Endothelial cell of umbilical vein (primary cell): ENCODE results near the gene AK6. TPM values are rescaled to one million over a fixed set of nuclear protein-coding genes. Genes with fewer than 3 reads are reported as not detected.

Experiments used
- BruUV-seq: library from RNA; stranded (reverse); fragments of 400-500 nt; replicated peaks from 2 replicates; lab custom pipeline; 2021; lab: Mats Ljungman, UMichigan
- CTCF ChIA-PET: fragments of 300-600, 350-600 bp; sonication (Branson Sonifier 250); formaldehyde crosslinking; loops from one replicate; lab custom pipeline; 2021; ENCODE audit warnings: antibody characterized with exemption, inconsistent platforms; lab: Charles Lee
- POLR2A ChIA-PET: fragments of 300-600, 350-600 bp; sonication (Branson Sonifier 250); formaldehyde crosslinking; loops from one replicate; lab custom pipeline; 2021; ENCODE audit warnings: antibody characterized with exemption, inconsistent platforms; lab: Charles Lee
- DNase-seq: peaks from one replicate; pipeline ENCODE4 v3.0.0-alpha.2; 2011; ENCODE audit warnings: low read depth, low spot score
- FAIRE-seq: peaks from 2 replicates; lab custom pipeline; 2011; peaks lifted over from hg19 to GRCh38; lab: Jason Lieb, UNC
- H2AFZ ChIP-seq: 2 replicates; pipeline ENCODE4 v1.6.0; 2012; ENCODE audit warnings: low read depth, low read length, control low read depth, inconsistent platforms
- H3K27ac ChIP-seq: 2 replicates; pipeline ENCODE4 v1.5.1; 2011; ENCODE audit warnings: low read depth, mild to moderate bottlenecking, control low read depth, low read length, moderate library complexity; ENCODE audit not compliant: insufficient read depth
- H3K27me3 ChIP-seq, 2 experiments: 2 replicates each; pipeline versions ENCODE4 v1.6.0 to v1.6.1; 2011; ENCODE audit warnings: low read length in 2 of 2, mixed read lengths in 1 of 2; ENCODE audit not compliant: control insufficient read depth in 2 of 2, insufficient read depth in 2 of 2
- H3K36me3 ChIP-seq, 2 experiments: 2 replicates in 1 of 2; 3 replicates in 1 of 2; pipeline ENCODE4 v1.5.1; 2011; ENCODE audit warnings: low read length in 2 of 2, mild to moderate bottlenecking in 1 of 2, moderate library complexity in 1 of 2; ENCODE audit not compliant: control insufficient read depth in 2 of 2, insufficient read depth in 2 of 2; ENCODE audit errors: extremely low read depth in 1 of 2
- H3K4me1 ChIP-seq: 3 replicates; pipeline ENCODE4 v1.5.1; 2011; ENCODE audit warnings: mild to moderate bottlenecking, low read length; ENCODE audit not compliant: control insufficient read depth, insufficient read depth; ENCODE audit errors: extremely low read depth
- H3K4me2 ChIP-seq: 2 replicates; pipeline ENCODE4 v1.6.1; 2011; ENCODE audit warnings: low read length, control low read depth, mixed read lengths; ENCODE audit not compliant: insufficient read depth
- H3K4me3 ChIP-seq, 3 experiments: fragments of 200-600 bp in 1 of 3; sonication (generic), shearing (Covaris generic) in 1 of 3; replicated peaks in 1 of 3; 2 replicates each; pipeline ENCODE4 v1.5.1; 2011 to 2016; ENCODE audit warnings: control low read depth in 3 of 3, low read length in 3 of 3, mild to moderate bottlenecking in 2 of 3, inconsistent platforms in 1 of 3, low read depth in 1 of 3, moderate library complexity in 1 of 3; ENCODE audit not compliant: insufficient read depth in 1 of 3
- H3K79me2 ChIP-seq: 2 replicates; pipeline ENCODE4 v1.6.0; 2012; ENCODE audit warnings: low read length, inconsistent platforms; ENCODE audit not compliant: control insufficient read depth, insufficient read depth
- H3K9ac ChIP-seq: replicated peaks from 2 replicates; pipeline ENCODE3; 2011; ENCODE audit warnings: low read length, control low read depth; ENCODE audit not compliant: insufficient read depth; ENCODE audit errors: extremely low read depth
- H3K9me1 ChIP-seq: replicated peaks from 3 replicates; pipeline ENCODE4 v1.6.0; 2011; ENCODE audit warnings: mild to moderate bottlenecking, low read length; ENCODE audit not compliant: control insufficient read depth, insufficient read depth; ENCODE audit errors: extremely low read depth
- H3K9me3 ChIP-seq: replicated peaks from 2 replicates; pipeline ENCODE4 v1.5.1; 2012; ENCODE audit warnings: low read length, inconsistent platforms; ENCODE audit not compliant: control insufficient read depth, insufficient read depth
- H4K20me1 ChIP-seq: replicated peaks from 2 replicates; pipeline ENCODE3; 2011; ENCODE audit warnings: mild to moderate bottlenecking, low read length; ENCODE audit not compliant: control insufficient read depth, insufficient read depth; ENCODE audit errors: extremely low read depth
- EZH2 ChIP-seq: IDR thresholded peaks from 2 replicates; pipeline ENCODE4 v1.6.1; 2012; ENCODE audit warnings: borderline replicate concordance, low read depth, mild to moderate bottlenecking, moderate library complexity, low read length, inconsistent platforms; ENCODE audit not compliant: severe bottlenecking
- FOS ChIP-seq: IDR thresholded peaks from 2 replicates; pipeline ENCODE4 v1.6.1; 2011; ENCODE audit warnings: mild to moderate bottlenecking, low read length, moderate library complexity, borderline replicate concordance; ENCODE audit not compliant: insufficient read depth
- GATA2 ChIP-seq: IDR thresholded peaks from 2 replicates; pipeline ENCODE4 v1.7.0; 2011; ENCODE audit warnings: low read depth, mild to moderate bottlenecking, moderate library complexity, mixed read lengths, low read length; ENCODE audit not compliant: insufficient read length, insufficient read depth
- JUN ChIP-seq: IDR thresholded peaks from 2 replicates; pipeline ENCODE4 v1.6.1; 2011; ENCODE audit warnings: borderline replicate concordance, low read depth; ENCODE audit not compliant: insufficient read length, insufficient read depth
- MYC ChIP-seq: IDR thresholded peaks from one replicate; pipeline ENCODE4 v1.6.1; 2011; ENCODE audit warnings: mild to moderate bottlenecking, low read depth, low read length
- POLR2A ChIP-seq: IDR thresholded peaks from 2 replicates; pipeline ENCODE4 v1.6.1; 2012; ENCODE audit warnings: low read depth, mild to moderate bottlenecking, control low read depth, low read length
- POLR2AphosphoS5 ChIP-seq: IDR thresholded peaks from 2 replicates; pipeline ENCODE4 v1.6.1; 2012; ENCODE audit warnings: low read depth, mild to moderate bottlenecking, control low read depth, low read length, moderate library complexity; ENCODE audit not compliant: insufficient read depth
- dilution Hi-C: fragments of 300-500 bp; cut with MboI; formaldehyde crosslinking; loops from one replicate; pipeline ENCODE4 v1.15.0; 2019; ENCODE audit warnings: low sequenced_read_pairs; ENCODE audit not compliant: extremely low pct_ligation_motif_present
- intact Hi-C: fragments of 100-400 bp; cut with micrococcal nuclease; formaldehyde crosslinking; loops from one replicate; pipeline ENCODE4 v1.10.0; 2022
- polyA plus RNA-seq, 4 experiments: library from polyadenylated mRNA; depleted of rRNA in 3 of 4; stranded (reverse) in 3 of 4; unstranded in 1 of 4; fragments of >200 nt; gene quantifications; 2 replicates each; pipeline versions ENCODE4 v1.2.1 to v1.2.3, GENCODE V29; 2011 to 2012; ENCODE audit warnings: missing spikeins in 1 of 4
- total RNA-seq: library from RNA; stranded (reverse); gene quantifications from 2 replicates; pipeline ENCODE4 v1.2.3, GENCODE V29; 2021
- TF ChIP-seq, protein P1 (sequence below), 2 donors: IDR thresholded peaks; 1 replicate in 1 of 2; 2 replicates in 1 of 2; pipeline ENCODE4 v1.5.1; 2011; ENCODE audit warnings: low read length in 2 of 2, mild to moderate bottlenecking in 2 of 2, moderate library complexity in 2 of 2, control low read depth in 1 of 2, inconsistent platforms in 1 of 2, low read depth in 1 of 2; ENCODE audit not compliant: insufficient read depth in 1 of 2; ENCODE audit errors: extremely low read depth in 1 of 2
- TF ChIP-seq, protein P2 (sequence below): IDR thresholded peaks from 2 replicates; pipeline ENCODE4 v1.6.1; 2011; ENCODE audit not compliant: insufficient read depth, insufficient read length

The AK6 gene
- total and polyA plus RNA-seq, 2 donors (not counting 3 experiments of a cell fraction or from before 2014, with no cell fraction given) = 13.2 to 30.1 TPM

DNA sequence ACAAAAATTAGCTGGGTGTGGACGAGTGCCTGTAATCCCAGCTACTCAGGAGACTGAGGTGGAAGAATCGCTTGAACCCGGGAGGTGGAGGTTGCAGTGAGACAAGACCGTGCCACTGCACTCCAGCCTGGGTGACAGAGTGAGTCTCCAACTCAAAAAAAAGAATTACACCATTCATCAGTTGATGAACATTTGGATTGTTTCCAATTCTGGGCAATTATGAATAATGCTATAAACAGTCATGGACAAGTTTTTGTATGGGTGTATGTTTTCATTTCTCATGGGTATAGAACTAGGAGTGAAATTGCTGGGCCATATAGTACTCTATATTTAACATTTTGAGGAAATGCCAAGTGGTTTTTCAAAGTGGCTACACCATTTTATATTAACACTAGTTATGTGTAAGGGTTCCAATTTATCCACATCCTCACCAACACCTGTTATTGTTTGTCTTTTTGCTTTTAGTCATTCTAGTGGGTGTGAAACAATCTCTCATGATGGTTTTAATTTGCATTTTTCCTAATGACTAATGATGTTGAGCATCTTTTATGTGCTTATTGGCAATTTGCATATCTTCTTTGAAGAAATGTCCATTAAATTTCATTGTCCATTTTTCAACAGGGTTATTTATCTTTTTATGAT lies 27.7 kb downstream of the AK6 start:
- H3K4me3 ChIP-seq = no peak overlapping the region
- H3K4me2 ChIP-seq = no peak overlapping the region
- no peaks in the 10 kb centered on the region for H3K9me1 ChIP-seq
- H3K79me2 ChIP-seq = no peaks in the 10 kb centered on the region
- CTCF ChIA-PET = no interaction called here
- dilution Hi-C loops (no loop called here), intact Hi-C loops (no loop called here)
- H3K27ac ChIP-seq = no peak overlapping the region
- BruUV-seq = no TSS peak
- no peak for DNase-seq
- H3K27me3 ChIP-seq = no peaks in the 10 kb centered on the region
- no peak overlapping the region for H3K9ac ChIP-seq
- POLR2A ChIA-PET = interaction anchor here (0.5 kb wide), 1 partner anchor 8 kb away, joined by 4 read pairs; no protein-coding TSS in a partner anchor
- no peak overlapping the region for H2AFZ ChIP-seq
- no peaks in the 10 kb centered on the region for H3K36me3 ChIP-seq
- no peaks in the 10 kb centered on the region for H3K4me1 ChIP-seq
- TF ChIP-seq FOS (no peak), POLR2A (no peak), POLR2AphosphoS5 (no peak), MYC (no peak), EZH2 (no peak), GATA2 (no peak), JUN (no peak)
- TF ChIP-seq, protein P1, sequence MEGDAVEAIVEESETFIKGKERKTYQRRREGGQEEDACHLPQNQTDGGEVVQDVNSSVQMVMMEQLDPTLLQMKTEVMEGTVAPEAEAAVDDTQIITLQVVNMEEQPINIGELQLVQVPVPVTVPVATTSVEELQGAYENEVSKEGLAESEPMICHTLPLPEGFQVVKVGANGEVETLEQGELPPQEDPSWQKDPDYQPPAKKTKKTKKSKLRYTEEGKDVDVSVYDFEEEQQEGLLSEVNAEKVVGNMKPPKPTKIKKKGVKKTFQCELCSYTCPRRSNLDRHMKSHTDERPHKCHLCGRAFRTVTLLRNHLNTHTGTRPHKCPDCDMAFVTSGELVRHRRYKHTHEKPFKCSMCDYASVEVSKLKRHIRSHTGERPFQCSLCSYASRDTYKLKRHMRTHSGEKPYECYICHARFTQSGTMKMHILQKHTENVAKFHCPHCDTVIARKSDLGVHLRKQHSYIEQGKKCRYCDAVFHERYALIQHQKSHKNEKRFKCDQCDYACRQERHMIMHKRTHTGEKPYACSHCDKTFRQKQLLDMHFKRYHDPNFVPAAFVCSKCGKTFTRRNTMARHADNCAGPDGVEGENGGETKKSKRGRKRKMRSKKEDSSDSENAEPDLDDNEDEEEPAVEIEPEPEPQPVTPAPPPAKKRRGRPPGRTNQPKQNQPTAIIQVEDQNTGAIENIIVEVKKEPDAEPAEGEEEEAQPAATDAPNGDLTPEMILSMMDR (IDR thresholded peaks at IDR 0.05; ENCODE audit: extremely low read depth in 1 of 2, insufficient read depth in 1 of 2, low read depth in 1 of 2, low read length in 2 of 2) = no peak
- TF ChIP-seq, protein P2, sequence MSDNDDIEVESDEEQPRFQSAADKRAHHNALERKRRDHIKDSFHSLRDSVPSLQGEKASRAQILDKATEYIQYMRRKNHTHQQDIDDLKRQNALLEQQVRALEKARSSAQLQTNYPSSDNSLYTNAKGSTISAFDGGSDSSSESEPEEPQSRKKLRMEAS = no peak
- FAIRE-seq = no peak
- H4K20me1 ChIP-seq = no peaks in the 10 kb centered on the region
- H3K9me3 ChIP-seq = no peaks in the 10 kb centered on the region
